ENCODE results near the gene LRRC72. TPM values are rescaled to one million over a fixed set of nuclear protein-coding genes. Genes with fewer than 3 reads are reported as not detected.

LRRC72 gene
- total and polyA plus RNA-seq, 2 experiments from 2014 or later = not detected

GRCh38 chr7:16563281-16564022 lies 36.8 kb downstream of the LRRC72 start (continued):
- no peak for TF ChIP-seq REST (IDR thresholded peaks at IDR 0.05; ENCODE audit: unreplicated experiment)
- no peak for TF ChIP-seq ZNF114 (CRISPR knock-in tag; IDR thresholded peaks at IDR 0.05)

- no peaks in the 10 kb centered on the region for H3K9me2 ChIP-seq (ENCODE audit: insufficient read depth)
- Mint-ChIP-seq H3K4me1 (0 out of 3 replicates have a peak, but pooled peaks cover 4% of the 10 kb centered on the region), H3K4me3 (no peak overlapping the region), H3K9me3 (no peaks in the 10 kb centered on the region), H3K27ac (no peak overlapping the region), H3K36me3 (ENCODE audit: low read depth) (no peaks in the 10 kb centered on the region), H3K27me3 (ENCODE audit: insufficient read depth, low read depth, poor library complexity) (no peaks in the 10 kb centered on the region)
- no peak overlapping the region for H3K4me2 ChIP-seq
- no peak overlapping the region for H3K27ac ChIP-seq (ENCODE audit: low read depth)
- H3K4me3 ChIP-seq = no peak overlapping the region
- ATAC-seq (no peak), DNase-seq (ENCODE audit: low spot score) (no peak)
- H3F3A ChIP-seq (replicated peaks; ENCODE audit: low read depth) = no peaks in the 10 kb centered on the region
- no peaks in the 10 kb centered on the region for H4K20me1 ChIP-seq (replicated peaks; ENCODE audit: insufficient read depth)
- H3K4me1 ChIP-seq (ENCODE audit: insufficient read depth) = no peaks in the 10 kb centered on the region
- H2AFZ ChIP-seq = no peak overlapping the region
- H3K79me2 ChIP-seq (replicated peaks; ENCODE audit: insufficient read depth) = no peaks in the 10 kb centered on the region
- no peak for TF ChIP-seq CTCF (conservative IDR thresholded peaks at IDR 0.05; ENCODE audit: low read depth in 2 of 2)
- no peak for TF ChIP-seq ZNF114 (CRISPR knock-in tag; IDR thresholded peaks at IDR 0.05)
- no peak for TF ChIP-seq ETS1 (IDR thresholded peaks at IDR 0.05)
- TF ChIP-seq POLR2AphosphoS5 (IDR thresholded peaks at IDR 0.05; ENCODE audit: low read depth) = no peak
- no peak for TF ChIP-seq ZNF462 (CRISPR knock-in tag; IDR thresholded peaks at IDR 0.05)
- TF ChIP-seq STAT1 (IDR thresholded peaks at IDR 0.05; ENCODE audit: unreplicated experiment) = no peak
- no peak for TF ChIP-seq EZH2phosphoT487 (IDR thresholded peaks at IDR 0.05; ENCODE audit: unreplicated experiment)
- no peak for TF ChIP-seq JUNB (IDR thresholded peaks at IDR 0.05; ENCODE audit: unreplicated experiment)
- H3K36me3 ChIP-seq (ENCODE audit: insufficient read depth) = no peaks in the 10 kb centered on the region
- H3K27me3 ChIP-seq (ENCODE audit: insufficient read depth) = no peaks in the 10 kb centered on the region
Observed at GRCh38 chr7:16564023-16564380, 37.4 kb downstream of the LRRC72 start.
